GM18870 (cell line): ENCODE data around the gene ATP9B.
"Not testable (repeated sequence)": the region's sequence is repeated elsewhere in the genome, so short reads cannot be mapped to it uniquely, and the experiment has no call there.

Experiments used
- ATAC-seq: cut with Tn5 transposase; IDR thresholded peaks from one replicate; pipeline ENCODE4 v1.9.1; 2021; ENCODE audit warnings: moderate library complexity; ENCODE audit not compliant: unreplicated experiment

ATP9B gene

DNA sequence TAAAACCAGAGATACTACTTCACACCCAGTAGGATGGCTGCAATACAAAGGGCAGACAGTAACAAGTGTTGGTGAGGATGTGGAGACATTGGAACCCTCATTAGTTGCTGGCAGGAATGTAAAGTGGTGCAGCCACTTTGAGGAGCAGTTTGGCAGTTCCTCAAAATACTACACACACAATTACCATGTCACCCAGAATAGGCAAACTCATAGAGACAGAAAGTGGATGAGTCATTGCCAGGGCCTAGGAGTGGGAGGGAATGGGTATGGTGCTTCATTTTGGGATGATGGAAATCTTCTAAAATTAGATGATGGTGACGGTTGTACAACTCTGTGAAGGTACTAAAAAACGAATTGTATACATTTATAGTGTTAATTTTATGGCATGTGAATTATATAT lies 54.8 kb downstream of the ATP9B start:
- no peak for ATAC-seq

DNA sequence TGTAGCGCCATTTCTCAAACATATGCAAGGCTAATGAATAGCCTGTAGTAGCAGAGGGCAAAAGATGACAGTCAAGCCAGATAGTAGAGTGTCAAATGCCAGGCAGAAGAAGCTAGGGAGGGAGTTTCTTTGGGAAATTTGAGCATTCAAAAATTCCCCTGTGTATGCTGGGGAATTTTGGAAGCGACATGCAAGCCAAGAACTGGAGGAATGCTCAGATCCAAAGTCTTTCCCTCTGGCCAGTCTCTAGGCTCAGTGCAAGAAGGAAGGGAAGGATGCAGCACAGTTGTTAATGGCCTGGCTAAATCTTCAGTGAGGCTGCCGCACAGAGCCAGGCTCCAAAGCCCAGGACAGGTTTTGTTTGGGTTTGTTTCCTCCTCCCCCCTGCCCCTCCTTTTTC lies 59.9 kb downstream of the ATP9B start:
- no peak for ATAC-seq

DNA sequence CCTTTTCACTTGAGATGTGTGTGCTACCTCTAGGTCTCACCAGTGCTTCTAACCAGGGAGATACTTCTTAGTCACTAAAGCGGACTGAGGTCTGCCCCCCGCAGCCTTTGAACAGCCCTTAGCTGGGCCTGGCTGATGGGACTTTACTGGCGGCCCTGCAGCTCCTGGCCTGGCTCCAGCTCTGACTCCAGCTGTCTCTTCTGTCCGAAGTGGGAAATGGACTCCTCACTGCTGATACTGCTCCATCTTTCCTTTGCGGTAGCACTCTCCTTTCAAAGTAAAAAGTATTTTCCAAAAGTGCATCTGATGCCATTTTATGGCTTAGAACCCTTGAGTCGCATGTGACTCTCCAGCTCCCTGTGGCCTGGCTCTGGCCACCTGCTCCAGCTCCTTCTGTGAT lies 64.5 kb downstream of the ATP9B start:
- no peak for ATAC-seq

DNA sequence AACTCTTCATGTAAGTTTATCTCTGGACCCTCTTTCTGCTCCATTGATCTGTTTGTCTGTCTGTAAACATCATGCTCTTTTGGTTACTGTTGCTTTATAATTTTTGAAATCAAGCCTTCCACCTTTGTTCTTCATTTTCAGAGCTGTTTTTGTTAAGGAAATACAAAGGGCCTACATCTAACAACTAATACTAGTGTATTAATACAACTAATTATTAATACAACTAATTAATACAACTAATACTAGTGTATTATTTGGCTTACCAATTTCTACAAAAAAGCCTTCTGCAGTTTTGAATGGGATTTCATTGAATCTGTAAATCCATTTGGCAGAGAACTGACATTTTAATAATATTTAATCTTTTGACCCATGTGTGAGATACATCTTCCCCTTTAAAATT lies 66.7 kb downstream of the ATP9B start:
- no peak for ATAC-seq

DNA sequence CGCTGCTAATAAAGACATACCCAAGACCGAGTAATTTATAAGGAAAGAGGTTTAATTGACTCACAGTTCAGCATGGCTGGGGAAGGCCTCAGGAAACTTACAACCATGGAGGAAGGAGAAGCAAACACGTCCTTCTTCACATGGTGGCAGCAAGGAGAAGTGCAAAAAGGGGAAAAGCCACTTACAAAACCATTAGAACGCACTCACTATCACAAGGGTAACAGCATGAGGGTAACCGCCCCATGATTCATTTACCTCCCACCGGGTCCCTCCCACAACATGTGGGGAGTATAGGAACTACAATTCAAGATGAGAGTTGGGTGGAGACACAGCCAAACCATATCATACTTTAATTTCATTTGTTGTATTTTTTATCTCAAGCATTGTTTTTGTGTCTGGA lies 67.5 kb downstream of the ATP9B start:
- ATAC-seq: no peak

DNA sequence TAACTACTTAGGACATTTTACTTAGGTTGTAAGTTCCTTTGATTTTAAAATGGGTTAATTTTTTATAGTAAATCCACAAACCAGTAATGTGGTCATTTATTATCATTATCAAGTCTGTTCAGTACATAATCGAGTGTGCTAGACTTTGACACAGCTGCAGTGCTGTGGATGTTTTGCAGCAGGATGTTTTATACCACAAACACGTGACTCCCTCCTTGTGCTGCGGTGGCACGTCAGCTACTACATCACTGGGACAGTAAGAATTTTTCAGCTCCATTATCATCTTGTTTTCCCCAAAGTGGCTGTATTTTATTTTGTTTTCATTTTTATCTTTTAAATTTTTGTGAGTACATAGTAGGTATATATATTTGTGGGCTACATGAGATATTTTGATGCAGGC lies 70.0 kb downstream of the ATP9B start:
- no peak for ATAC-seq

DNA sequence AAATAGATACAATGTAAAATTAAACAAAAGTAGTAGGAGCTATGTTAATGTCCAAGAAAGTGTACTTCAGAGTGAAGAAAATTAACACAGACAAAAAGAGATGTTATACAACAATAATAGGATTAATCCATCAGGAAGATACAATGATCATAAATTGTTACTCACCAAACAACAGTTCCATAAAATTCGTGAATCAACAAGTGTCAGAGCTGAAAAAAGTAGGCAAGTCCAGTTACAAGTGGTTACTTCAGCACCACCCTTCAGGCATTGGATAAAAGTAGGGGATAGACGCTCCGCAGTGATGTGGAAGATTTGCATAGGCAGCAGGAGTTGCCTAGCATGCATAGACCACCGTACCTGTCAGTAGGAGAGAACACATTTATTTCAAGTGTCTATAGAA lies 77.8 kb downstream of the ATP9B start:
- no peak for ATAC-seq

DNA sequence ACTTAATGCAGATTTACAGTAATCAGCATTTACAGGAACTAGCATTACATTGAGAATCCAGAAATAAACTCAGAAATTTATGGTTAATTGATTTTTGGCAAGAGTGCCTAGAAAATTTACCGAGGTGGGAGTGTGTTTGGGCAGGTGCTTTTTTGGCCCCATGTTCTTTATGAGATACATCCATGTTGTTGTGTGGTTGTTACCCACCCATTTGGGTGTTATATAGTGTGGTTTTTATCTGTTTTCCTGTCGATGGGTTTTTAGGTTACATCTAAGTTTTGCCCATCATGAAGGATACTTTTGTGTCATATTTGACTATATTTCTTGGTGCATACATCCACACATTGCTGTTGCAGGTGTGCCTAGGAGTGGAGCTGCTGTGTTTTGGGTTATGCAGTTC lies 82.0 kb downstream of the ATP9B start:
- ATAC-seq: no peak

DNA sequence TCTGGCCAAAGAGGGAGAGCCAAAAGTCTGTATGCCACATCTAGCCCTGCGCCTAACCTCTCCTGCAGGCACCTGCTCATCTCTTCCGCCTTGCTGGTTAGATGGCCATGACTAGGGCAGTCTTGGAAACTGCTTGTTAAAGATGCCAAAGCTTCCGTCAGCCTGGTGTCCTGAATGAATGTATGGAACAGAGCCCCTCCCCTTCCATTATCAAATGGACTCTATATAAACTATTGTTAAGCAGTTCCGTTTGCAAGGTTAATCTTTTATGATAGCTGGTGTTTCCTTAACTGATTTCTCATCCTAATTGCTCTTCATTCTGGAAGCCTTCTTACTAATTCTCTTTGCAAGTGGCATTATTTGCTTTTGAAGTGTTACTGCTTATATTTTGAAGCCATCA lies 87.1 kb downstream of the ATP9B start:
- ATAC-seq: peak; percentile 5

DNA sequence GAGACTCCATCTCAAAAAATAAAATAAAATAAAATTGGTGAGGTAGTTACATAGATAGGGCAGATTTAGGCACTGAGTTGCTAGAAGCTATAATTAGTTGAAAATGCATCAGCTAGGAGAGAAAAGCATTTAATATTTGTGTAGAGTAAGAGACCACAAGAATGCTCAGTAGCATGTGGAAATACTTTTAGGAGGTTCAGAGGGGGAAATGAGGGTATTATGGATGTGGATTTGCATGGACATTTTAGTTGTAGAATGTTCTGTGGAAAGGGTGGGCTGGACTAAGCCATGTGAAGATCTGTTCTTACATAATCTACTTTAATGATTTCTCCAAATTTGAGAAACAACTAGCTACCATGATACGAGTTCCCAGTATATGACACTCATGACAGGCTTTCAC lies 95.5 kb downstream of the ATP9B start:
- no peak for ATAC-seq

DNA sequence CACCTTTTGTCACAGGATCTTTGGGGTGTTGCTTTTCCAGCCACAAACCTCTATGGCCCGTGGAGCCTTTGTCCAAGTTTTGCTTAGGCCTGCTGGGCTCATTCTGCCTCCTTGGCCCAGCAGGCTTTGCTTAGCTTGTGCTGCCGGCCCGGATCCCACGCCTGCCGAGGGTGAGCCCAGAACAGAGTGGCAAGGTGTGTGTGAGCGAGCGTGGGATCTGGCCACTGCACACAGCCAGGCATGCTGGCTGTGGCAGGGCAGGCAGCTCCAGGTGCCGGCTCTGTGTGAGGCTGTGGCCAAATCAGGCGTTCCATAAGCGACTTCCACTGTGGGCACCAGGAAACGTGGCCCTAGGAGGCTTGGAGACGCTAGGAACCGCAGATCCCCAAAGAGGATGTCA lies 97.5 kb downstream of the ATP9B start:
- no peak for ATAC-seq

DNA sequence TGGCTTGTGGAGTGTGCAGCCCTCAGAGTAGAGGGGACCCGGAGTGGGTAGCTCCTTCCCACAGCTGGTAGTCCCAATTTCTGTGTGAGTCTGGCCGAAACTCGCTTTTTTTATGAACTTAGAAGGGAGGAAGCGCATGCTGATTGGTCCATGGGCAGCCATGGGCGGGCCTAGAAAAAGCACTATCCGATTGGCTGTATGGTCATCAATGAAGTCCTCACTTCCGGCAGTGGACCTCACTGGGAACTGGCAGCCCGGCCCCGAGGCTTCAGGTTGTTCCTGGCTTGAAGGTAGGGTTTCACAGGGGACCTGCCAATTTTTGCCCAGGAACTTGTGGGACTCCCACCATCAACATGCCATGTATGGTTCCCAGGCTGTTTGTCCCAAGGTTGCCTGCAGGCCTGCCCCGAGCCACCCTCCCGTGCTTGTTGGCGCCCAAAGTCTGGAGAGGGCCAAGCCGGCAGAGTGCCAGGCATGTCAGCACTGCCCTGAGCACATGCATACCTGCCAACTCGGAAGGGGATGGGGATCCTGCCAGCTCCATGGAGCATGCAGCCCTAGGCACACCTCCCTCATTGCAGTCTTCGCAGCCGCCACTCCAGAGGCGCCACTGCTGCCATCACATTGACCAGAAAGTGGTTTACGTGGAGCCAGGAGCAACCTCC lies 98.5 kb downstream of the ATP9B start:
- ATAC-seq: no peak

DNA sequence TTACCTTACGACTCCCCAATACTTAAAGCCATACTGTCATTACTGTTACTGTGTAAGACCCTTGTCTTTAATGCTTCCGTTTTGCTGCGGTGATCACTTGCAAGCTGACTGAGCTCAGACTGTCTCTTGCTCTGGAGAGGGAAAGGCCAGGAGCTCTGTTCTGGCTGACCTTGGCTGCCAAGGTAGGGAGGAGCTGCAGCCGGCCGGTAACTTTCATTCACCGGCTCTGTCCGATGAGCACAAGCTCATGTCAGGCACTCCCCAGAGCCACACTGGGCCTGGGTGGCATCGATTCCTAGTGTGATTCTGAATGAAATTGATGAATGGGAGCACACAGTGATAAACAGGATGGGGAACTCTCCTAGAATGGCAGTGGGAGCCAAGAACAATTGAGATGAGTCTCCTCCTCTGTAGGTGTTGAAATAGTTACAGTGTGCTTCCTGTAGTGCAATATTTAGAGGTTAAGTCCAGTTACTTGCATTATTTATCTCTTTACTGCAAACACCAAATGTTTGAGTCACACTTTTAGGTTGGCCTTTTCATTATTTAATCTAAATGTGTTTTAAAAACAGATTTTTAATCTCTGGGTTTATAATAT lies 100.9 kb downstream of the ATP9B start:
- no peak for ATAC-seq

DNA sequence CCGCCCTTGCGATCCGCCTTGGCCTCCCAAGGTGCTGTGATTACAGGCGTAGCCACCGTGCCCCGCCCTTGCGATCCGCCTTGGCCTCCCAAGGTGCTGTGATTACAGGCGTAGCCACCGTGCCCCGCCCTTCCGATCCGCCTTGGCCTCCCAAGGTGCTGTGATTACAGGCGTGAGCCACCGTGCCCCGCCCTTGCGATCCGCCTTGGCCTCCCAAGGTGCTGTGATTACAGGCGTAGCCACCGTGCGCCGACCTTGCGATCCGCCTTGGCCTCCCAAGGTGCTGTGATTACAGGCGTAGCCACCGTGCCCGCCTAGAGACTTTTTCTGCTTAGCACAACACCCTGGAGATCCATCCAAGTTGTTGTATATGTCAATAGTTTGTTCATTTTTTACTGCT lies 103.1 kb downstream of the ATP9B start:
- ATAC-seq: not testable (repeated sequence)

DNA sequence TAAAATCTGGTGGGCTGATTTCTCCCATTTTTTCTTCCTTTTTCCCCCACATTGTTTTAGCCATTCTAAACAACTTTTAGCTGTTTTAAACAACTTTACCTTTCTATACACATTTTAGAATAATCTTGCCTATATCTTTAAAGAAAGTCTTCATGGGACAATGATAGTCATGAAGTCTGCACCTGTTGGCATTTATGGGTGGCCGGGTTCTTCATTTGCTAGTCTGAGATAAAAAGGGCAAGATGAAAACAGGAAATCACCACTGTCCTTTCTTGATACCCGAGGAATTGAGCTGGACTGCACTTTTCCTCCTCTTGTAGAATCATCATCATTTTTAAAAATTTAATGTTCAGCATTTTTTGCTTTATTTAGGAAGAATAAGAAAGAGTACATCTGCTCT lies 104.5 kb downstream of the ATP9B start:
- ATAC-seq: no peak

DNA sequence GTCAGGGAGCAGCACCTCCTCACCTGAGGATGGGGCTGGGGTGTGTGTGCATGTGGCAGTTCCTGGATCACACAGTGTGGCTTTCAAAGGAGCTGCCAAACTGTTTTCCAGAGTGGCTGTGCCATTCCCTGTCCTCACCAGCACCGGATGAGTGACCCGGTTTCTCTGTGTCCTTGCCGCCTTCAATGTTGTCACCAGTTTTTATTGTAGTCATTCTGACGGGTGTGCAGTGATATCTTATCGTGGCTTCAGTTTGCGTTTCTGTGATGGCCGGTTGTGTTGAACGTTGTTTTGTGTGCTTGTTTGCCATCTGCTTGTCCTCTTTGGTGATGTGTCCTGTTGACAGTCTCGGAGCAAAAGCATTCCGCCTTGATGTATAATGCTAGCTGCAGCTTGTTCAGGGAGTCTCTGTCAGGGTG lies 108.9 kb downstream of the ATP9B start:
- ATAC-seq: no peak

DNA sequence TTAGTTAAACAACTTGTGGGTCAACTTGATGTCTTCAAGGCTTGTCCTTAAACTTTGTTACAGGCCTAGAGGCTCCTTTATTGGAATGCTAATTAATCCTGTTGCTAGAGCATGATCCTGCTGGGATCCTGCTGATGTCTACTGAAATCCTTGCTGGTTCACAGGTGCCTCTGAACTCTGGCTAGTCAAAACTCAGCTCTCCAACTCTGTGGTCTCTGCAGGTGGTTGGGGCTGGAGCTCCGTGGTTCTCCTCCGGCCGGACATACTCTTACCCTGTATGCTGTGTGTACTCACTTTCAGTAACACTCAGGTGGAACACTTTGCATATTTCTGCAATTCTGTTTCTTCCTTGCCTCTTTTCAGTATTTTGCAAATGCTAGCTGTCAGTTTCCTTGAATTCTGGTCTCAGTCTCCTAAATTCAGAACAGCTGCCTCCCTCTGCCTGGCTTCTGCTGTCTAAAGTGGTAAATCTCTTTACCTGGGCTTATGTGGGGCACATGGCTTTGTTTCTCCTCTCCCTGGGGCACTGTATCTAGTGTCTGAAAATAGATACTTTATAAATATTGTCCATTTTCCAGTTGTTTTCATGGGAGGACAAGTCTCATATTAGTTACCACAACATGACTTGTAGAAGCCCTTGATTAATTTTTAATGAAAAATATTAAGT lies 113.0 kb downstream of the ATP9B start:
- ATAC-seq: no peak

DNA sequence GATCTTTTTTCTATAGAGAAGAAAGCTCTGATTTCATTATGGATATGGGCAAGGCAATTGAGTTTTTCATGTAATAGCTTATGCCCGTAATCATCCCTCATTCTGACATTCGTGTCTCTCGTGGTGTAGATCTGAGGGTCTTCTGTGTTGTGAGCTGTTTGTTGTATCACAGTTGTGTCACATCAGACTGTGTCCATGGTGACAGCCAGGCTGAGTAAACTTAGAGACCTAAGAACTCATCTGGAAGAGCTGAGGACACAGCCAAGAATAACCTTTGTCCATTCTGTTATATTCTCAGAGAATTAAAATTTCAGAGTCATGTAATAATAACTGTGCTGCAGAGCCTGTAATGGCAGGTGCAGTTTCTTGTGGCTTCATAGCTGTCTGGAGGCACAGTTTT lies 116.5 kb downstream of the ATP9B start:
- ATAC-seq: no peak

DNA sequence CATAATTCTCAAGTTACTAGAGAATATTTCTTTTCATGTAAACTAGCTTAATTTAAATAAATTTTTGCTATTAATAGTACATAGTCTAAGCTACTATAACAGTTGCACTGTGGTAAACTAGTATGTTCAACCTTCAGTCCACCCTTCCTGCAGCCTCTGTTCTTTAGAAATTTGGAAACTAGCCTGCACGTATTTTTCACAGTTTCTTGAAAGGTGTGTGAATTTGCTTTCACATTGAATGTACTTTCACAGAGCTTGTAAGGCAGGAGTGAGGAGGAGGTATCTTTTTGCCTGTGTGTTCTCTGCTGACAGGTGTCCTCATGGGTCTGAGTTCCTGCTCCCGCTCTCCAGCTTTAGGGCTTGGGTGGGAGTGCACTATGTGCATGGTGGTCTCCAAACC lies 117.5 kb downstream of the ATP9B start:
- peak; percentile 91 for ATAC-seq

DNA sequence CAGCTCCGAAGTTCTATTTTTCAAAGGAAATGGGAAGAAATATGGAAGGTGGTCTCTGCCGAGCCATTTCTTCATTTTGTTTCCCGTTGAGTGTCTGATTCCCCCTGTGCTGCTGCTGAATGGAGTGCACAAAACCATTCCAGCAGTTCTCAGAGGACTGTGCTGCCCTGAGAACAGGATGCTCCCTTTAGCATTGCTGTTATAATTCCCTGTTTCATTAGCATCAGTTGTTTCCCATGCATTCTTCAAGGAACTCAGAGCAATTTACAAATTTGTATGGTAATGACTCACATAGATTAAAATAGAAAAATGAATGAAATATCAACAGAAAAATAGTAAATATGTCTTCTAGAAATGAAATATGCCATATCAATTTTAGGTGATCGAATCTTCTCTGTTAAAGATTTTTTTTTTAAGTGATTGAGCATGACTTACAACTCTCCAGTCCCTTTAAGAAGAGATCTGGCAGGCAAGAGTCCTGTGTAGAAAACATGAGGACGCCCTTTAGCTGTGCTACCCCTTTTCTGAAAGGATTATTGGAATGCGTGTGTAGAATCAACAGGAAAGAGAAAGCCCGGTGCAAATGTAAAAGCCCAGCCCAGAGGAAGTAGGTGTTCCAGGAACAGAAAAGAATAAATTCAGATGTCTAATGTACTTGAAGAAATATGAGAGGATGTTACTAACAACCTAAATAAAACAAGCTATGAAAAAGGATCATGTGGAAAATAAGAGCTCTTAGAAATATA lies 118.5 kb downstream of the ATP9B start:
- ATAC-seq: no peak

DNA sequence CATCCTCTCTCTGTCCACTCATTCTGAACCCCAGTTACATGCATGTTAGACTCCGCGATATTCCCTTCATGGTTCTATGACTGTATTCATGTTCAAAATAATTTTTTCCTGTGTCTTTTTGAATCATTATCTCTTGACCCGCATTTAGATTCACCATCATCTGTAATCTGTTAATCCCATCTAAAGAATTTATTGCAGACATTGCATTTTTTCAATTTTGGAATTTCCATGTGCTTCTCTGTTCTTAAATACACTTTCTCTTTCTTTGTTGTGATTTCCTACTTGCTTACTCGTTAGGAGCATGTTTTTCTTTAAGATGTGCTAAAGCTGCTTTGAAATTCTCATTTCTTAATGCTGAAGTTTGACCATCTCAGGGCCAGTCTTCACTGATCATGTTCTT lies 122.2 kb downstream of the ATP9B start:
- ATAC-seq: no peak

DNA sequence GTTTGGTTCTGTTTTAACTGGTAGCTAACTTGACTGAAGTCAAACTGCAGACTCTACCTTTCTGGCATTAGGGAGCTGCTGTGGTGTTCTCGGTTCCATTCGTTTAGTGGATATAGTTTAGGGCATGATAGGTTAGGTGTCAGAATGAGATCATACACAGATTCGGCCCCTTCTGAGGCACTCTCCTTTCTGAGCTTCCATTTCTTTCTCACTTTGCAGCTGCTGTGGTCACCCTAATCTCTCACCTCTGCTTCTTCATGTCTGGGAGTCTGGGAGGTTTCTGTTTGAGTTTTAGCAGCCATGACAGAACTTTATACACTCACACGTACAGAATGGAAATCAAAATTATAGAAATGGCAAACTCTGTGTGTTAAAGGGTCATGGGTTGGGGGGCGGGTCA lies 122.8 kb downstream of the ATP9B start:
- ATAC-seq: no peak
